OCI-LY7 (cell line): Measurements from ENCODE around the gene CAMK4. TPM values are rescaled to one million over a fixed set of nuclear protein-coding genes. Genes with fewer than 3 reads are reported as not detected.

Experiments
- BruUV-seq: library from RNA; stranded (reverse); fragments of 400-500 nt; replicated peaks from 2 replicates; lab custom pipeline; 2021; lab: Mats Ljungman, UMichigan
- CTCF ChIA-PET: fragments of 300-600 bp; sonication (Branson Sonifier 250); formaldehyde crosslinking; loops from one replicate; lab custom pipeline; 2022; ENCODE audit warnings: antibody characterized with exemption; ENCODE audit not compliant: unreplicated experiment; lab: Charles Lee
- POLR2A ChIA-PET: fragments of 300-600 bp; sonication (Branson Sonifier 250); formaldehyde crosslinking; loops from one replicate; lab custom pipeline; 2022; ENCODE audit warnings: antibody characterized with exemption; lab: Charles Lee
- DNase-seq: peaks from one replicate; pipeline ENCODE4 v3.0.0-alpha.2; 2015; ENCODE audit warnings: low spot score
- H2AFZ ChIP-seq: fragments of 200-600 bp; sonication (generic), shearing (Covaris generic); 2 replicates; pipeline ENCODE4 v1.6.1; 2014; ENCODE audit warnings: mild to moderate bottlenecking, antibody characterized with exemption, low read length, moderate library complexity
- H3K27ac ChIP-seq: fragments of 200-600 bp; sonication (generic); 2 replicates; pipeline ENCODE4 v1.5.1; 2014; ENCODE audit warnings: mixed run types, low read depth, mild to moderate bottlenecking, moderate library complexity, low read length, inconsistent platforms; ENCODE audit not compliant: poor library complexity, severe bottlenecking
- H3K36me3 ChIP-seq: fragments of 200-600 bp; sonication (generic); 2 replicates; pipeline ENCODE4 v1.6.1; 2014; ENCODE audit warnings: mild to moderate bottlenecking, antibody characterized with exemption, low read length, moderate library complexity, mixed read lengths; ENCODE audit not compliant: insufficient read depth
- H3K4me1 ChIP-seq: fragments of 200-600 bp; sonication (generic); 2 replicates; pipeline ENCODE4 v1.5.1; 2014; ENCODE audit warnings: mild to moderate bottlenecking, low read length; ENCODE audit not compliant: insufficient read depth, poor library complexity, severe bottlenecking
- H3K4me2 ChIP-seq: fragments of 200-600 bp; sonication (generic); 2 replicates; pipeline ENCODE4 v1.6.1; 2014; ENCODE audit warnings: mild to moderate bottlenecking, low read length
- H3K4me3 ChIP-seq: fragments of 200-600 bp; sonication (generic); 2 replicates; pipeline ENCODE4 v1.5.1; 2014; ENCODE audit warnings: mild to moderate bottlenecking, low read depth, low read length; ENCODE audit not compliant: poor library complexity, severe bottlenecking
- H3K79me2 ChIP-seq: fragments of 200-600 bp; sonication (generic); 2 replicates; pipeline ENCODE4 v1.6.1; 2016; ENCODE audit warnings: low read depth, mild to moderate bottlenecking, low read length, moderate library complexity, mixed read lengths; ENCODE audit not compliant: insufficient read depth
- H3K9me2 ChIP-seq: fragments of 200-600 bp; sonication (generic); 2 replicates; pipeline ENCODE4 v1.6.1; 2016; ENCODE audit warnings: mild to moderate bottlenecking, low read length, mixed read lengths; ENCODE audit not compliant: insufficient read depth
- H3K9me3 ChIP-seq: fragments of 200-600 bp; sonication (generic); 2 replicates; pipeline ENCODE4 v1.6.1; 2014; ENCODE audit warnings: mild to moderate bottlenecking, mixed run types, low read length, mixed read lengths
- H4K20me1 ChIP-seq: fragments of 200-600 bp; sonication (generic); 2 replicates; pipeline ENCODE4 v1.6.1; 2014; ENCODE audit warnings: mild to moderate bottlenecking, antibody characterized with exemption, low read length, moderate library complexity, mixed read lengths; ENCODE audit not compliant: insufficient read depth
- EZH2phosphoT487 ChIP-seq: fragments of 200-600 bp; sonication (generic); IDR thresholded peaks from 2 replicates; pipeline ENCODE4 v1.6.1; 2018; ENCODE audit warnings: low read depth, borderline replicate concordance, mild to moderate bottlenecking, mixed run types, antibody characterized with exemption, low read length, moderate library complexity, mixed read lengths
- intact Hi-C: fragments of 100-400 bp; cut with micrococcal nuclease; formaldehyde crosslinking; loops from one replicate; pipeline ENCODE4 v1.10.0; 2022; ENCODE audit not compliant: unreplicated experiment
- total RNA-seq, 2 experiments: library from RNA; depleted of rRNA in 1 of 2; stranded (reverse); fragments of >200 nt in 1 of 2; shearing (Covaris generic) in 1 of 2; gene quantifications; 2 replicates each; pipeline ENCODE4 v1.2.3, GENCODE V29; 2014 to 2022
- TF ChIP-seq, protein P1 (sequence below): fragments of 200-600 bp; sonication (generic); conservative IDR thresholded peaks from 2 replicates; pipeline ENCODE4 v1.5.1; 2014; ENCODE audit warnings: mild to moderate bottlenecking, antibody characterized with exemption, low read length, moderate library complexity, mixed read lengths

CAMK4 gene
- total RNA-seq, 2 experiments from 2014 or later: 25.4 to 40.2 TPM

- H3K4me3 ChIP-seq: no peak overlapping the region
- no peaks in the 10 kb centered on the region for H3K9me2 ChIP-seq
- no peak for DNase-seq
- ChIA-PET CTCF (no interaction called here), POLR2A (interaction anchor here (0.6 to 1.8 kb wide), 2 partner anchors 11 to 282 kb away, joined by 3 to 5 read pairs; no protein-coding TSS in a partner anchor)
- no peaks in the 10 kb centered on the region for H3K4me1 ChIP-seq
- no peaks in the 10 kb centered on the region for H4K20me1 ChIP-seq
- H3K36me3 ChIP-seq: no peaks in the 10 kb centered on the region
- no peak overlapping the region for H2AFZ ChIP-seq
- intact Hi-C loops: no loop called here
- H3K4me2 ChIP-seq: no peak overlapping the region
- no TSS peak for BruUV-seq
- no peak overlapping the region for H3K27ac ChIP-seq
- H3K9me3 ChIP-seq: no peaks in the 10 kb centered on the region
- H3K79me2 ChIP-seq: no peaks in the 10 kb centered on the region
- TF ChIP-seq EZH2phosphoT487: no peak
- TF ChIP-seq, protein P1, sequence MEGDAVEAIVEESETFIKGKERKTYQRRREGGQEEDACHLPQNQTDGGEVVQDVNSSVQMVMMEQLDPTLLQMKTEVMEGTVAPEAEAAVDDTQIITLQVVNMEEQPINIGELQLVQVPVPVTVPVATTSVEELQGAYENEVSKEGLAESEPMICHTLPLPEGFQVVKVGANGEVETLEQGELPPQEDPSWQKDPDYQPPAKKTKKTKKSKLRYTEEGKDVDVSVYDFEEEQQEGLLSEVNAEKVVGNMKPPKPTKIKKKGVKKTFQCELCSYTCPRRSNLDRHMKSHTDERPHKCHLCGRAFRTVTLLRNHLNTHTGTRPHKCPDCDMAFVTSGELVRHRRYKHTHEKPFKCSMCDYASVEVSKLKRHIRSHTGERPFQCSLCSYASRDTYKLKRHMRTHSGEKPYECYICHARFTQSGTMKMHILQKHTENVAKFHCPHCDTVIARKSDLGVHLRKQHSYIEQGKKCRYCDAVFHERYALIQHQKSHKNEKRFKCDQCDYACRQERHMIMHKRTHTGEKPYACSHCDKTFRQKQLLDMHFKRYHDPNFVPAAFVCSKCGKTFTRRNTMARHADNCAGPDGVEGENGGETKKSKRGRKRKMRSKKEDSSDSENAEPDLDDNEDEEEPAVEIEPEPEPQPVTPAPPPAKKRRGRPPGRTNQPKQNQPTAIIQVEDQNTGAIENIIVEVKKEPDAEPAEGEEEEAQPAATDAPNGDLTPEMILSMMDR: no peak
These were observed 261.9 kb downstream of the CAMK4 start for GRCh38 chr5:111486055-111486454.

DNA sequence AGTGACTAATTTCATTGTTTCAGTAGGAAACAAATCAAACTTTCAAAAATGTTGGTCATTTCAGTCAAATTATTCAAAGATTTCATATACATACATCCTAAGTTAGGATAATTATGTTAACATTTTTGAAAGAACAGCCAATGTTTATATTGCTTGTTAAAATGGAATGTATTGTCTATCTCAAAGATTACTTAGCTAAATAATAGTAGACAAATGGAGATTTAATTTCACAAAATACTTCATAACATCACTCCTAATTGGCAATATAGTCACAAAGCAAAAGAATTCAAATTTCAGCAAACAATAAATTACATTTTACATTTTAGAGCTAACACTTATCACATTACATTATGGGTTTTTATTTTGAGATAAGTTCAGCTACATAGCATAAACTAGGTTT, 262.7 kb downstream of the CAMK4 start:
- no TSS peak for BruUV-seq
- Histone ChIP-seq H3K27ac (no peak overlapping the region), H3K4me2 (no peak overlapping the region), H3K79me2 (no peaks in the 10 kb centered on the region), H3K9me3 (no peaks in the 10 kb centered on the region), H3K36me3 (no peaks in the 10 kb centered on the region), H3K9me2 (no peaks in the 10 kb centered on the region), H3K4me1 (no peaks in the 10 kb centered on the region), H4K20me1 (no peaks in the 10 kb centered on the region), H3K4me3 (no peak overlapping the region), H2AFZ (no peak overlapping the region)
- intact Hi-C loops: no loop called here
- DNase-seq: no peak
- CTCF ChIA-PET: no interaction called here
- POLR2A ChIA-PET: interaction anchor here (1.3 to 1.9 kb wide), 3 partner anchors 9 to 75 kb away, joined by 4 to 8 read pairs (median 5); no protein-coding TSS in a partner anchor
- no peak for TF ChIP-seq EZH2phosphoT487
- TF ChIP-seq, protein P1: no peak

DNA sequence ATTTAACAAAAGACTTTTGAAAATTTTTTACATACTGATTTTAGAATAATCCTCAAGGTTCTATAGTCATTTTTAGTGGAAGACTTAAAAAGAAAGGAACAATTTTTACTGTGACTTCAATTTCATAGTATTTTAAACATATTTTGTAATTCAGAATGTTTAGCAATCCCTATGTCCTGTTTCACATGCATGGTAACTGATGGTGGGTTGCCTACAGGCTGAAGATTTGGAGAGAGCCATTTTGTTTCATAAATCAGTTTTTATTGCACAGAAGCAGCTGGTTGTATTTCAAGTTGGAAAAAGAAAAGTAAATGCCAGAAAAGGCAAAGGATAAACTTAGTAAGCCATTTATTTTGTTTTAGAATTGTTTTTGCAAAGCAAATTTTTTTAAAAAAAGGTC, 264.2 kb downstream of the CAMK4 start:
- ChIA-PET CTCF (no interaction called here), POLR2A (interaction anchor here (0.9 to 1.9 kb wide), 2 partner anchors 10 to 68 kb away, joined by 3 to 8 read pairs; no protein-coding TSS in a partner anchor)
- H2AFZ ChIP-seq: no peak overlapping the region
- H3K9me2 ChIP-seq: no peaks in the 10 kb centered on the region
- no peak overlapping the region for H3K4me2 ChIP-seq
- intact Hi-C loops: no loop called here
- no peak for TF ChIP-seq EZH2phosphoT487
- TF ChIP-seq, protein P1: no peak
- H3K36me3 ChIP-seq: no peaks in the 10 kb centered on the region
- H3K9me3 ChIP-seq: no peaks in the 10 kb centered on the region
- no TSS peak for BruUV-seq
- no peaks in the 10 kb centered on the region for H3K4me1 ChIP-seq
- H3K4me3 ChIP-seq: no peak overlapping the region
- no peak overlapping the region for H3K27ac ChIP-seq
- H4K20me1 ChIP-seq: no peaks in the 10 kb centered on the region
- DNase-seq: no peak
- H3K79me2 ChIP-seq: no peaks in the 10 kb centered on the region
